Brain pericyte (primary cell): ENCODE data around the gene TBC1D28.
"Not testable (repeated sequence)": the region's sequence is repeated elsewhere in the genome, so short reads cannot be mapped to it uniquely, and the experiment has no call there.

Source experiments
- DNase-seq: peaks from one replicate; pipeline ENCODE4 v3.0.0-alpha.2; 2012; ENCODE audit warnings: low read depth, low spot score

TBC1D28 gene

DNA sequence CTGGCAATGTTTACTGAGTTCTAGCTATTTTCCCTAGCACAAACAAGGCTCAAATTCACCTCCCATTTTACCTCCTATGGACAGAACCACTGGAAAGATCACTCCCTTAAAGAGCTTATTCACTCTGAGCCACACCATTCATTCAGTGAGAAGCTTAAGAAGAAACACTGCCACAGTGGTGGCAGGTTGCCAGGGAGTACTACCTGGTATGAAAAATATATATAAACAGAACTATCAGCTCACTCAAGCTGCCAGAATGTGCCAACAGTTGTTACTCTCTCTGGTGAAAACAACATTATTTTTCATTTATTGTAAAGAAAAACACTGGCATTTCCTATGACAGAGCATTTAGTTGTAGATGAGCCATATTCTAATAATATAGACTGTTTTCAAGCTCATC lies 31.2 kb downstream of the TBC1D28 start:
- DNase-seq: not testable (repeated sequence)

DNA sequence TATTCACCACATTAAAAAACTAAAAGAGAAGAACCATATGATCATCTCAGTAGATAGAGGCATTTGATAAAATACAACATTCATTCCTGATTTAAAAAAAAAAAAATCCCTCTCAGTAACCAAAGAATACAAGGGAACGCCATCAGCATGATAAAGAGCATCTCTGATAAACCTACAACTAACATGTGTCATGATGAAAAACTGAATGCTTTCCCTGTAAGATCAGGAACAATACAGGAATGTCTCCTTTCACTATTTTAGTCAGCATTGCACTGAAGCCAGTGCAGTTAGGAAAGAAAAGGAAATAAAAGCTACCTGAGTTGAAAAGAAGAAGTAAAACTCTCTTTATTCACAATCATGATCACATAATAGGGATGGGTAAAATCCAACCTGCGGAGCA lies 51.1 kb downstream of the TBC1D28 start:
- not testable (repeated sequence) for DNase-seq
